Spleen (tissue), 11 donors: ENCODE results near the gene PLPP3. TPM values are rescaled to one million over a fixed set of nuclear protein-coding genes. Genes with fewer than 3 reads are reported as not detected.

Experiments used
- DNase-seq: peaks from one replicate; pipeline ENCODE4 v3.0.0-alpha.2; 2020
- H3K27ac ChIP-seq, 8 donors: fragments of 200-600 bp; sonication (generic) in 7 of 8; 1 replicate in 4 of 8; 2 replicates in 4 of 8; pipeline versions ENCODE4 v1.5.0 to v1.8.0; 2016 to 2021; ENCODE audit warnings: inconsistent platforms in 4 of 8, mild to moderate bottlenecking in 4 of 8, moderate library complexity in 1 of 8
- H3K27me3 ChIP-seq, 7 donors: fragments of 200-600 bp; sonication (generic) in 6 of 7; replicated peaks in 1 of 7; 1 replicate in 4 of 7; 2 replicates in 3 of 7; pipeline versions ENCODE4 v1.5.0 to v1.8.0; 2016 to 2021; ENCODE audit warnings: inconsistent platforms in 3 of 7, mild to moderate bottlenecking in 1 of 7
- H3K36me3 ChIP-seq, 6 donors: fragments of 200-600 bp; sonication (generic) in 5 of 6; 1 replicate in 4 of 6; 2 replicates in 2 of 6; pipeline versions ENCODE4 v1.5.0 to v1.8.0; 2016 to 2021; ENCODE audit warnings: inconsistent platforms in 2 of 6
- H3K4me1 ChIP-seq, 6 donors: fragments of 200-600 bp; sonication (generic) in 5 of 6; 1 replicate in 3 of 6; 2 replicates in 3 of 6; pipeline versions ENCODE4 v1.5.0 to v1.8.0; 2016 to 2021; ENCODE audit warnings: inconsistent platforms in 3 of 6
- H3K4me3 ChIP-seq, 8 donors: fragments of 200-600 bp; sonication (generic) in 7 of 8; 1 replicate in 4 of 8; 2 replicates in 4 of 8; pipeline versions ENCODE4 v1.5.0 to v1.8.0; 2016 to 2021; ENCODE audit warnings: inconsistent platforms in 4 of 8, mild to moderate bottlenecking in 4 of 8, moderate library complexity in 2 of 8
- H3K9me3 ChIP-seq, 8 donors: fragments of 200-600 bp; sonication (generic) in 7 of 8; 1 replicate in 4 of 8; 2 replicates in 4 of 8; pipeline versions ENCODE4 v1.5.0 to v1.8.0; 2016 to 2021; ENCODE audit warnings: inconsistent platforms in 4 of 8
- POLR2A ChIP-seq, 3 donors: fragments of 450-650 bp; IDR thresholded peaks; one replicate each; pipeline ENCODE4 v1.5.1; 2017; ENCODE audit warnings: antibody characterized with exemption in 3 of 3, mild to moderate bottlenecking in 1 of 3
- POLR2AphosphoS5 ChIP-seq, 3 donors: sonication (generic); formaldehyde crosslinking; IDR thresholded peaks; one replicate each; pipeline ENCODE4 v1.5.1; 2017; ENCODE audit warnings: antibody characterized with exemption in 3 of 3
- WGBS, 5 donors: extraction: QIAGEN DNeasy Blood & Tissue Kit in 3 of 5; methylation state at CpG; one replicate each; pipeline versions ENCODE4 v1.1.5 to v1.1.7; 2013 to 2018; 5-methylcytosine and 5-hydroxymethylcytosine counted together
- intact Hi-C: fragments of 100-400 bp; cut with DNase I; formaldehyde crosslinking; loops from one replicate; pipeline ENCODE4 v1.15.0; 2023; ENCODE audit warnings: low total_unique reads
- polyA plus RNA-seq, 3 donors: library from polyadenylated mRNA; stranded (reverse); fragments of 200-250 nt; gene quantifications; one replicate each; pipeline ENCODE4 v1.2.1, GENCODE V29; 2013
- total RNA-seq, 7 donors: library from RNA; depleted of rRNA in 3 of 7; stranded (reverse); fragments of >200 nt in 3 of 7; fragmentation: NEBNext Ultra II Directional in 4 of 7; extraction: Animal tissue kit (Norgen Biotek cat#: 25700) in 4 of 7; gene quantifications; one replicate each; pipeline versions ENCODE4 v1.1.0 to v1.2.1, GENCODE V29; 2016 to 2021
- TF ChIP-seq, protein P1 (sequence below), 11 experiments: fragments of 200-600 bp in 7 of 11; fragments of 450-650 bp in 4 of 11; sonication (generic) in 4 of 11; IDR thresholded peaks in 8 of 11; conservative IDR thresholded peaks in 3 of 11; 1 replicate in 7 of 11; 2 replicates in 4 of 11; pipeline versions ENCODE4 v1.4.0 to v1.8.0; 2016 to 2021; ENCODE audit warnings: antibody characterized with exemption in 11 of 11, inconsistent platforms in 4 of 11, mild to moderate bottlenecking in 1 of 11
- donor health status: healthy with polysubstance abuse.
- donor health status: DM: no; HTN: no; CAD: no; lungs with moderate emphysema.
- donor health status: DM: no; HTN: no; CAD: no.
- donor health status: Bipolar disorder and iron deficiency.
- donor health status: healthy.
- donor health status: DM: no; HTN: no; CAD: no.
- donor health status: DM: yes; HTN: yes; CAD: no.

Gene PLPP3
- total and polyA plus RNA-seq, 10 donors: 6.7 to 90.0 (median 55.1) TPM

DNA sequence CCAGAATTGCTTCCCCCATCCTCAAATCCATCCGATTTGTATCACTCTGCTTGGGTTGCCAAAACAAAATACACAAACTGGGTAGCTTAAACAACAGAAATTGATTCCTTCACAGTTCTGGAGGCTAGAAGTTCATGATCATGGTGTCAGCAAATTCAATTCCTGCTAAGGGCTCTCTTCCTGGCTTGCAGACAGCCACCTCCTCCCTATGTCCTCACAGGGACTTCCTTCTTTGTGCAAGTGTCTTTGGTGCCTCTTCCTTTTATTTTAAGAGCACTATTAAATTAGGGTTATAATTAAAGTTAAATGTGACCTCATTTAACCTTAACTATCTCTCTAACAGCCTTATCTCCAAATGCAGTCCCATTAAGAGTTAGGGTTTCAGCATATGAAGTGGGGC, 112.8 kb downstream of the PLPP3 start:
- peak overlapping the region in 3 of 8 donors; percentile 31 to 63 (median 42) for H3K27ac ChIP-seq
- DNase-seq: no peak
- H3K27me3 ChIP-seq: no peaks in the 10 kb centered on the region
- no peaks in the 10 kb centered on the region for H3K9me3 ChIP-seq
- H3K36me3 ChIP-seq: no peaks in the 10 kb centered on the region
- no peak overlapping the region for H3K4me3 ChIP-seq
- 63 to 86% (median 79%) methylated on average over 1 of the region's 1 CpG for WGBS, 5 donors
- intact Hi-C loops: no loop called here
- peaks cover 20 to 54% (median 45%) of the 10 kb centered on the region in 6 donors for H3K4me1 ChIP-seq
- TF ChIP-seq, protein P1, sequence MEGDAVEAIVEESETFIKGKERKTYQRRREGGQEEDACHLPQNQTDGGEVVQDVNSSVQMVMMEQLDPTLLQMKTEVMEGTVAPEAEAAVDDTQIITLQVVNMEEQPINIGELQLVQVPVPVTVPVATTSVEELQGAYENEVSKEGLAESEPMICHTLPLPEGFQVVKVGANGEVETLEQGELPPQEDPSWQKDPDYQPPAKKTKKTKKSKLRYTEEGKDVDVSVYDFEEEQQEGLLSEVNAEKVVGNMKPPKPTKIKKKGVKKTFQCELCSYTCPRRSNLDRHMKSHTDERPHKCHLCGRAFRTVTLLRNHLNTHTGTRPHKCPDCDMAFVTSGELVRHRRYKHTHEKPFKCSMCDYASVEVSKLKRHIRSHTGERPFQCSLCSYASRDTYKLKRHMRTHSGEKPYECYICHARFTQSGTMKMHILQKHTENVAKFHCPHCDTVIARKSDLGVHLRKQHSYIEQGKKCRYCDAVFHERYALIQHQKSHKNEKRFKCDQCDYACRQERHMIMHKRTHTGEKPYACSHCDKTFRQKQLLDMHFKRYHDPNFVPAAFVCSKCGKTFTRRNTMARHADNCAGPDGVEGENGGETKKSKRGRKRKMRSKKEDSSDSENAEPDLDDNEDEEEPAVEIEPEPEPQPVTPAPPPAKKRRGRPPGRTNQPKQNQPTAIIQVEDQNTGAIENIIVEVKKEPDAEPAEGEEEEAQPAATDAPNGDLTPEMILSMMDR (IDR thresholded peaks at IDR 0.05 in 8 of 11, conservative IDR thresholded peaks at IDR 0.05 in 3 of 11): no peak
- TF ChIP-seq POLR2AphosphoS5 (IDR thresholded peaks at IDR 0.05) (peak in 1 of 3 donors; percentile 33), POLR2A (IDR thresholded peaks at IDR 0.05) (no peak)

DNA sequence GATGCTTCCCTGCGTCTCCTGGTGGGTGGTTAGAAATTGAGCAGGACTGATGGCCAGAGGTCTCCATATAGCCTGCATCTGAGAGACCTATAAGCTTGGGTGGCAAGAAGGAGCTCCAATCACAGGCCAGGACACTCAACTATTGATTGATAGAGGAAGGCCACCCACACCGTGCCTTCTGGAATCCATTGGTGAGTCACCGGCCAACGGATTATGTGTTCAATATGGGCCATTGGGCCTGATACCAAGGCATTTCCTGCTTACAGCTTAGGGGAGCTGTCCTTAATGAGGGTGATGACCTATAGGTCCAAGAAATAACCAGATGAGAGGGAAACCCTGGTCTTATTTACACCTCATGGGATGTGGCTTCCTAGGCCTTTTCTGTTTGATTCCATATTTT, 115.1 kb downstream of the PLPP3 start:
- no peak overlapping the region for H3K27ac ChIP-seq
- TF ChIP-seq POLR2A (IDR thresholded peaks at IDR 0.05) (no peak), POLR2AphosphoS5 (IDR thresholded peaks at IDR 0.05) (no peak)
- TF ChIP-seq, protein P1 (IDR thresholded peaks at IDR 0.05 in 8 of 11, conservative IDR thresholded peaks at IDR 0.05 in 3 of 11): no peak
- no peak overlapping the region for H3K4me3 ChIP-seq
- no peaks in the 10 kb centered on the region for H3K36me3 ChIP-seq
- DNase-seq: no peak
- intact Hi-C loops: no loop called here
- H3K4me1 ChIP-seq: peaks cover 9 to 33% (median 22%) of the 10 kb centered on the region in 6 donors
- 92 to 100% (median 97%) methylated on average over 4 of the region's 4 CpGs for WGBS, 5 donors
- H3K9me3 ChIP-seq: no peaks in the 10 kb centered on the region
- no peaks in the 10 kb centered on the region for H3K27me3 ChIP-seq

DNA sequence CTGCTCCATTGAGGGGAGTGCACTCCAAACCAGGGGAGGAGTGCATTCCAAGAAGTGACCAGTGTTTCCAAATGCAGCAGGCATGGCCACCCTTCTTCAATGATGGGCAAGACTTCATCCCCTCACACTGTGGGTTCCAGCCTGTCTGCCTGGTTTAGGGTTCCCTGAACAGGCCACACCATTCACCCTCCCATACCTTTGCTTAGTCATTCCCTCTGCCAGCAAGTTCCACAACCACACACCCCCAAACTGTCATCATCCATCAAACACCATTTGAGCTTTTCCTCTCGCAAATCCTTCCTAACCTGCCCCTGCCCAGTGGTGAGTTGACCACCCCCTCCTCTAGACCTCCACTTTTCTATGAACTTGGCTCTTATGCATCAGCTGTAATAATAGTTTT, 116.0 kb downstream of the PLPP3 start:
- Histone ChIP-seq H3K36me3 (no peaks in the 10 kb centered on the region), H3K9me3 (no peaks in the 10 kb centered on the region), H3K4me3 (no peak overlapping the region), H3K27ac (no peak overlapping the region), H3K27me3 (no peaks in the 10 kb centered on the region), H3K4me1 (peaks cover 5 to 27% (median 16%) of the 10 kb centered on the region in 6 donors)
- intact Hi-C loops: no loop called here
- TF ChIP-seq POLR2AphosphoS5 (IDR thresholded peaks at IDR 0.05): no peak
- TF ChIP-seq POLR2A (IDR thresholded peaks at IDR 0.05): no peak
- WGBS, 5 donors: 70 to 89% (median 79%) methylated on average over 1 of the region's 1 CpG
- DNase-seq: no peak

DNA sequence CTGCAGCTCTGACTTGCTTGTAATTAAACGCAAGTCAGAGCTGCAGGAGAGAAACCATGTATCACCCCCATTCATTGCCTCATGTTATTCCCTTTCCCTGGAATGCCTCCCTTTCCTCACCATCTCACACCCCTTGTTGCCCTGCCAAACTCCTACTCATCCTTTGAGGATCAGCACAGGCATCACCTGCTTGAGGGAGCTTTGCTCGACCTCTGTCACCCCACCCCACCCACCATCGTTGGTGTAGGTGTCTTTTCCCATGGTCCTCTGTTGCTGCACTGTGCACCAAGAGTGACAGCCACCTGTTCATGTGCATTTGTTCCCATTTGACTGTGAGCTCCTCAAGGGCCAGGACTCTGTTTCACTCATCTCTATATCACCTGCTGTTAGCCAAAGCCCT, 117.2 kb downstream of the PLPP3 start:
- Histone ChIP-seq H3K9me3 (no peaks in the 10 kb centered on the region), H3K4me1 (peaks cover 5 to 24% (median 12%) of the 10 kb centered on the region in 6 donors), H3K27me3 (no peaks in the 10 kb centered on the region), H3K4me3 (no peak overlapping the region), H3K36me3 (no peaks in the 10 kb centered on the region), H3K27ac (no peak overlapping the region)
- WGBS, 5 donors: 77 to 91% (median 86%) methylated on average over 3 of the region's 3 CpGs
- intact Hi-C loops: no loop called here
- DNase-seq: no peak
- TF ChIP-seq POLR2AphosphoS5 (IDR thresholded peaks at IDR 0.05) (no peak), POLR2A (IDR thresholded peaks at IDR 0.05) (no peak)
- TF ChIP-seq, protein P1 (IDR thresholded peaks at IDR 0.05 in 8 of 11, conservative IDR thresholded peaks at IDR 0.05 in 3 of 11): no peak
